SIG-M5 treated with dmso at 0.1 percent for 504 hours (cell line): Measurements from ENCODE around the gene TPST1.
"Not testable (repeated sequence)": the region's sequence is repeated elsewhere in the genome, so short reads cannot be mapped to it uniquely, and the experiment has no call there.

Experiments used
- DNase-seq: peaks from one replicate; lab custom pipeline; 2025; ENCODE audit not compliant: unreplicated experiment; lab: John Stamatoyannopoulos, UW

TPST1 gene

GRCh38 chr7:66376264-66376945, 171.3 kb downstream of the TPST1 start:
- no peak for DNase-seq

- no peak for DNase-seq
Measured at GRCh38 chr7:66377045-66377444, 171.9 kb downstream of the TPST1 start.

- no peak for DNase-seq
Measured at GRCh38 chr7:66377714-66378113, 172.6 kb downstream of the TPST1 start.

GRCh38 chr7:66379542-66380160, 174.5 kb downstream of the TPST1 start:
- DNase-seq = no peak

- no peak for DNase-seq
Measured at GRCh38 chr7:66380272-66380888, 175.2 kb downstream of the TPST1 start.

GRCh38 chr7:66382182-66382923, 177.2 kb downstream of the TPST1 start:
- DNase-seq = peak; percentile 17

GRCh38 chr7:66385191-66385905, 180.2 kb downstream of the TPST1 start:
- not testable (repeated sequence) for DNase-seq

- not testable (repeated sequence) for DNase-seq
Measured at GRCh38 chr7:66395128-66395571, 190.0 kb downstream of the TPST1 start.

GRCh38 chr7:66396052-66396451, 190.9 kb downstream of the TPST1 start:
- not testable (repeated sequence) for DNase-seq

- DNase-seq = not testable (repeated sequence)
Measured at GRCh38 chr7:66398841-66399240, 193.7 kb downstream of the TPST1 start.

GRCh38 chr7:66399566-66399965, 194.4 kb downstream of the TPST1 start:
- DNase-seq = no peak

- DNase-seq = no peak
Measured at GRCh38 chr7:66400400-66400799, 195.3 kb downstream of the TPST1 start.

GRCh38 chr7:66401126-66401525, 196.0 kb downstream of the TPST1 start:
- DNase-seq = not testable (repeated sequence)

GRCh38 chr7:66401932-66402331, 196.8 kb downstream of the TPST1 start:
- DNase-seq = not testable (repeated sequence)

- no peak for DNase-seq
Measured at GRCh38 chr7:66403564-66403963, 198.4 kb downstream of the TPST1 start.

GRCh38 chr7:66409493-66409892, 204.4 kb downstream of the TPST1 start:
- no peak for DNase-seq
